Measurements from ENCODE around the gene ITPR1.

Gene ITPR1

GRCh38 chr3:4744405-4745234 lies 251.5 kb downstream of the ITPR1 start:
- DNase-seq (ENCODE audit: low spot score): no peak

GRCh38 chr3:4745235-4745610 lies 252.1 kb downstream of the ITPR1 start:
- DNase-seq (ENCODE audit: low spot score): no peak

GRCh38 chr3:4746241-4746958 lies 253.3 kb downstream of the ITPR1 start:
- no peak for DNase-seq (ENCODE audit: low spot score)

- DNase-seq (ENCODE audit: low spot score): no peak
These were observed 255.0 kb downstream of the ITPR1 start for GRCh38 chr3:4748127-4748526.

GRCh38 chr3:4748701-4749378 lies 255.7 kb downstream of the ITPR1 start:
- peak; percentile 70 for DNase-seq (ENCODE audit: low spot score)

- DNase-seq (ENCODE audit: low spot score): no peak
These were observed 256.4 kb downstream of the ITPR1 start for GRCh38 chr3:4749567-4750002.

GRCh38 chr3:4750306-4750968 lies 257.3 kb downstream of the ITPR1 start:
- DNase-seq (ENCODE audit: low spot score): peak; percentile 58

- DNase-seq (ENCODE audit: low spot score): no peak
These were observed 257.9 kb downstream of the ITPR1 start for GRCh38 chr3:4751029-4751501.

GRCh38 chr3:4751502-4752101 lies 258.5 kb downstream of the ITPR1 start:
- no peak for DNase-seq (ENCODE audit: low spot score)

GRCh38 chr3:4752201-4753072 lies 259.3 kb downstream of the ITPR1 start:
- DNase-seq (ENCODE audit: low spot score): no peak

GRCh38 chr3:4753073-4753691 lies 260.0 kb downstream of the ITPR1 start:
- no peak for DNase-seq (ENCODE audit: low spot score)

GRCh38 chr3:4754180-4755086 lies 261.3 kb downstream of the ITPR1 start:
- no peak for DNase-seq (ENCODE audit: low spot score)

GRCh38 chr3:4755566-4755965 lies 262.4 kb downstream of the ITPR1 start:
- DNase-seq (ENCODE audit: low spot score): no peak

GRCh38 chr3:4756057-4756775 lies 263.1 kb downstream of the ITPR1 start:
- DNase-seq (ENCODE audit: low spot score): no peak

GRCh38 chr3:4756855-4757574 lies 263.9 kb downstream of the ITPR1 start:
- no peak for DNase-seq (ENCODE audit: low spot score)

- DNase-seq (ENCODE audit: low spot score): no peak
These were observed 264.6 kb downstream of the ITPR1 start for GRCh38 chr3:4757575-4758248.

GRCh38 chr3:4758249-4758860 lies 265.2 kb downstream of the ITPR1 start:
- no peak for DNase-seq (ENCODE audit: low spot score)
